Measurements from ENCODE around the gene C16orf54. TPM values are rescaled to one million over a fixed set of nuclear protein-coding genes. Genes with fewer than 3 reads are reported as not detected.
"Not testable (repeated sequence)": the region's sequence is repeated elsewhere in the genome, so short reads cannot be mapped to it uniquely, and the experiment has no call there.

Gene C16orf54
- total RNA-seq, 1 experiment from 2014 or later: not detected

- Histone ChIP-seq H3K27me3 (replicated peaks) (no peaks in the 10 kb centered on the region; the same call in 1 of the 2 replicates), H3K4me1 (replicated peaks) (no peaks in the 10 kb centered on the region), H3K9me3 (replicated peaks) (no peaks in the 10 kb centered on the region), H3K36me3 (no peaks in the 10 kb centered on the region), H3K27ac (no peak overlapping the region), H3K4me3 (no peak overlapping the region)
- no peak for DNase-seq (ENCODE audit: low read depth in 1 of 2, low spot score in 2 of 2)
Measured at GRCh38 chr16:29760567-29761279, 14.9 kb upstream of the C16orf54 start.

DNA sequence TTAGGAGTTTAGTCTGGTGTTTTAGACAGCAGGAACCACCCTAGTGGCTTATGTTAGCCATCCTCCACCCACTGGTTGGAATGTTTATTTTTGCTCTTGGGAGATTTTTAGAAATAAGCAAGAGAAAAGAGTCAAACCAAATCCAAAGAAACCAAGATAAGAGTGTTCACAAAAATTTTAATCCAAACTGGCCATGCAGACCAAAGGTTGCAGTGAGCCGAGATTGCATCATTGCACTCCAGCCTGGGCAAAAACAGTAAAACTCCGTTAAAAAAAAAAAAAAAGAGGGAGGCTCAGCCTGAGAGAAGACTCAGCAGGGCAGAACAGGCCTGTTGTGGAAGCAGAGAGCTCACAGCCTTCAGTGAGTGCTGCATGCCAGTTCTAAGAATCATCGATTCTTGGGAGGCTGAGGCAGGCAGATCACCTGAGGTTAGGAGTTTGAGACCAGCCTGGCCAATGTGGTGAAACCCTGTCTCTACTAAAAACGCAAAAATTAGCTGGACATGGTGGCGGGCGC lies 12.2 kb upstream of the C16orf54 start:
- Histone ChIP-seq H3K4me1 (replicated peaks) (no peaks in the 10 kb centered on the region), H3K4me3 (no peak overlapping the region), H3K9me3 (replicated peaks) (no peaks in the 10 kb centered on the region), H3K27ac (no peak overlapping the region), H3K36me3 (no peaks in the 10 kb centered on the region), H3K27me3 (replicated peaks) (no peaks in the 10 kb centered on the region; the same call in 1 of the 2 replicates)
- DNase-seq (ENCODE audit: low read depth in 1 of 2, low spot score in 2 of 2): no peak

DNA sequence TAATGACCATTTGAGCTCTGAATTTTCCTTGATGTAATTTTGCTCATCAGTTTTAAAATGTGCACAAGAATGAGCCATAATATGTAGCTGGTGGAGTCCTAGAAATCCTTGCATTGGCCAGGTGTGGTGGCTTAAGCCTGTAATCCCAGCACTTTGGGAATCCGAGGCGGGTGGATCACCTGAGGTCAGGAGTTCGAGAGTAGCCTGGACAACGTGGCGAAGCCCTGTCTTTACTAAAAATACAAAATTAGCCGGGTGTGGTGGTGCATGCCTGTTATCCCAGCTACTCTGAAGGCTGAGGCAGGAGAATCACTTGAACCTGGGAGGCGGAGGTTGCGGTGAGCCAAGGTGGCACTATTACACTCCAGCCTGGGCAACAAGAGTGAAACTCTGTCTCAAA lies 11.3 kb upstream of the C16orf54 start:
- not testable (repeated sequence) for H3K27me3 ChIP-seq (replicated peaks); DNase-seq (ENCODE audit: low read depth in 1 of 2, low spot score in 2 of 2); H3K27ac ChIP-seq; H3K9me3 ChIP-seq (replicated peaks); H3K4me1 ChIP-seq (replicated peaks); H3K36me3 ChIP-seq; H3K4me3 ChIP-seq

GRCh38 chr16:29756654-29757053 lies 10.9 kb upstream of the C16orf54 start:
- no peaks in the 10 kb centered on the region for H3K36me3 ChIP-seq
- no peak overlapping the region for H3K4me3 ChIP-seq
- H3K9me3 ChIP-seq (replicated peaks): no peaks in the 10 kb centered on the region
- H3K4me1 ChIP-seq (replicated peaks): no peaks in the 10 kb centered on the region
- H3K27ac ChIP-seq: no peak overlapping the region
- DNase-seq (ENCODE audit: low read depth in 1 of 2, low spot score in 2 of 2): no peak
- no peaks in the 10 kb centered on the region for H3K27me3 ChIP-seq (replicated peaks)

- H3K27ac ChIP-seq: no peak overlapping the region
- no peaks in the 10 kb centered on the region for H3K9me3 ChIP-seq (replicated peaks)
- DNase-seq (ENCODE audit: low read depth in 1 of 2, low spot score in 2 of 2): no peak
- no peaks in the 10 kb centered on the region for H3K36me3 ChIP-seq
- no peaks in the 10 kb centered on the region for H3K4me1 ChIP-seq (replicated peaks)
- H3K4me3 ChIP-seq: no peak overlapping the region
- no peaks in the 10 kb centered on the region for H3K27me3 ChIP-seq (replicated peaks)
Measured at GRCh38 chr16:29753516-29753915, 7.7 kb upstream of the C16orf54 start.

GRCh38 chr16:29748760-29749149 lies 3.0 kb upstream of the C16orf54 start:
- not testable (repeated sequence) for DNase-seq (ENCODE audit: low read depth in 1 of 2, low spot score in 2 of 2); H3K9me3 ChIP-seq (replicated peaks)

GRCh38 chr16:29747947-29748759 lies 2.4 kb upstream of the C16orf54 start:
- Histone ChIP-seq H3K36me3 (no peaks in the 10 kb centered on the region), H3K4me3 (no peak overlapping the region), H3K9me3 (replicated peaks) (no peaks in the 10 kb centered on the region), H3K27ac (no peak overlapping the region), H3K27me3 (replicated peaks) (no peaks in the 10 kb centered on the region), H3K4me1 (replicated peaks) (no peaks in the 10 kb centered on the region)
- DNase-seq (ENCODE audit: low read depth in 1 of 2, low spot score in 2 of 2): no peak

More at GRCh38 chr16:29748760-29749149, 3.0 kb upstream of the C16orf54 start:
- not testable (repeated sequence) for H3K4me1 ChIP-seq (replicated peaks); H3K27ac ChIP-seq; H3K36me3 ChIP-seq; H3K4me3 ChIP-seq; H3K27me3 ChIP-seq (replicated peaks)

- not testable (repeated sequence) for H3K36me3 ChIP-seq; H3K9me3 ChIP-seq (replicated peaks); H3K27me3 ChIP-seq (replicated peaks); H3K4me1 ChIP-seq (replicated peaks); DNase-seq (ENCODE audit: low read depth in 1 of 2, low spot score in 2 of 2); H3K4me3 ChIP-seq; H3K27ac ChIP-seq
Measured at GRCh38 chr16:29746518-29746917, 728 bp upstream of the C16orf54 start.

GRCh38 chr16:29745121-29745852 lies 503 bp downstream of the C16orf54 start:
- H3K27me3 ChIP-seq (replicated peaks): no peaks in the 10 kb centered on the region
- H3K36me3 ChIP-seq: no peaks in the 10 kb centered on the region
- H3K4me3 ChIP-seq: no peak overlapping the region
- no peak overlapping the region for H3K27ac ChIP-seq
- no peaks in the 10 kb centered on the region for H3K9me3 ChIP-seq (replicated peaks)
- H3K4me1 ChIP-seq (replicated peaks): no peaks in the 10 kb centered on the region
- no peak for DNase-seq (ENCODE audit: low read depth in 1 of 2, low spot score in 2 of 2)

DNA sequence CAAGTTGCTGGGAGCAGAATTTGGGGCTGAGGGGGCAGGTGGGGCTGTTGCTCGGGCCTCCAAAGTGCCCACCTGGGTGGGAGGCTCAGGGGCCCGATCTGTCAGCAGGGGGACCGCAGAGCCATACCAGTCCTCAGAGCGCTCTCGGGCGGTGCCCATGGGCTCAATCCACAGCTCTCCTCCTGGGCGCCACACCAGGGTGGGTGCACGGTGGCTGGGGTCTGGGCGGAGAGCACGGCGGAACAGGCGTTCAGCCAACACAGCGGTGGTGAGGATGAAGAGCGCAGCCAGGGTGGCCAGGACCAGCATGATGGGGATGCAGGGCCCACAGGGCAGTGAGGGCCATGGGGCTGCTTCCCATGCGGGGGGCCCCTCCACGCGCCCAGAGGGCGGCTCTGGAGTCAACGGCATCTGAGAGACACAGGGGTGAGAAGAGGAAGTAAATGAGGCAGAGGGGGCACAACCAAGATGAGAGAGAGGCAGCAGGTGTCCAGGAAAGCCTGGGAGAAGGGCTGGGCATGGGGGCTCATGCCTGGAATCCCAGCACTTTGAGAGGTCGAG lies 1.2 kb downstream of the C16orf54 start:
- Histone ChIP-seq H3K4me1 (replicated peaks) (no peaks in the 10 kb centered on the region), H3K9me3 (replicated peaks) (no peaks in the 10 kb centered on the region), H3K4me3 (no peak overlapping the region), H3K27ac (no peak overlapping the region), H3K36me3 (no peaks in the 10 kb centered on the region), H3K27me3 (replicated peaks) (no peaks in the 10 kb centered on the region)
- no peak for DNase-seq (ENCODE audit: low read depth in 1 of 2, low spot score in 2 of 2)

DNA sequence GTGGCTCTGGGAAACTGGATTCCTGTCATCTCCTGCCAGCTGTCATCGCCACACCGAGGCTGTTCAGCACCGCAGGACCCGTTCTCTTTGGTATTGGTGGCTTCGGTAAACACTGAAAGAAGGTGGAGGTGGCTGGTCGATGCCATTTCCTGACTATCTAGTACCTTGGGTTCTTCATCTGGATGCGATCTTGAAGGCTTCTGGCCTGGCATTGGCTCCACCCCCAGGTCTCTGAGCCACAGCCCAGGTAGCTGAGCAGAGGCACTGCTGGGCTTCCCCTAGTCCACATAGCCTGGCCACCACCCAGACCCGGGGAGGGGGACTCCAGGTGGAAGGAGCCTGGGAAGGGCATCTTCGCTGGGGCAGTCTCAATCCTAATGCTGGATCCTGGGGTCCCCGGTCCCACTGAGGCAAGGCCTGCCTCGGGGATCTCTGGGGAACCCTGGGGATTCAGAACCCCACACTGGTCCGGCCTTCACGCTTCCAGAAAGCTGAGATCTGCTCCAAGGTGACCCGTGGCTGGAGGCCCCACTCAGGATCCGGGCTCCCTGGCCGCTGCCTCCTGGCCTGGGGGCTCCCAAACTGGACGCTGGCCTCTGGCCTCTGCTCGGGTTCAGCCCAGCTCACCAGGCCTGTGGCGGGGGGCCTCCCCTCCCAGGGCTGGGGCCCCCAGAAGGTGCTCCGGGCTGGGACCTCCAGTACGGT lies 1.8 kb downstream of the C16orf54 start:
- Histone ChIP-seq H3K27ac (no peak overlapping the region), H3K4me3 (no peak overlapping the region), H3K27me3 (replicated peaks) (no peaks in the 10 kb centered on the region), H3K9me3 (replicated peaks) (no peaks in the 10 kb centered on the region), H3K36me3 (no peaks in the 10 kb centered on the region), H3K4me1 (replicated peaks) (no peaks in the 10 kb centered on the region)
- no peak for DNase-seq (ENCODE audit: low read depth in 1 of 2, low spot score in 2 of 2)

GRCh38 chr16:29743475-29743826 lies 2.3 kb downstream of the C16orf54 start:
- H3K36me3 ChIP-seq: no peaks in the 10 kb centered on the region
- no peak for DNase-seq (ENCODE audit: low read depth in 1 of 2, low spot score in 2 of 2)
- H3K9me3 ChIP-seq (replicated peaks): no peaks in the 10 kb centered on the region
- H3K27me3 ChIP-seq (replicated peaks): no peaks in the 10 kb centered on the region
- no peak overlapping the region for H3K4me3 ChIP-seq
- H3K27ac ChIP-seq: no peak overlapping the region
- H3K4me1 ChIP-seq (replicated peaks): no peaks in the 10 kb centered on the region

GRCh38 chr16:29742683-29743275 lies 3.0 kb downstream of the C16orf54 start:
- Histone ChIP-seq H3K4me3 (no peak overlapping the region), H3K27me3 (replicated peaks) (no peaks in the 10 kb centered on the region), H3K9me3 (replicated peaks) (no peaks in the 10 kb centered on the region), H3K27ac (no peak overlapping the region), H3K36me3 (no peaks in the 10 kb centered on the region), H3K4me1 (replicated peaks) (no peaks in the 10 kb centered on the region)
- DNase-seq (ENCODE audit: low read depth in 1 of 2, low spot score in 2 of 2): no peak

All from SJSA1 (cell line).